ENCODE data around the gene OR2S2.
"Not testable (repeated sequence)": the region's sequence is repeated elsewhere in the genome, so short reads cannot be mapped to it uniquely, and the experiment has no call there.

The OR2S2 gene

GRCh38 chr9:35933550-35934067 lies 24.3 kb downstream of the OR2S2 start:
- no peak for DNase-seq (ENCODE audit: low read depth in 3 of 3)

GRCh38 chr9:35932735-35933134 lies 25.2 kb downstream of the OR2S2 start:
- no peak for DNase-seq (ENCODE audit: low read depth in 3 of 3)

- no peak for DNase-seq (ENCODE audit: low read depth in 3 of 3)
Observed at GRCh38 chr9:35930989-35931388, 27.0 kb downstream of the OR2S2 start.

- no peak for DNase-seq (ENCODE audit: low read depth in 3 of 3)
Observed at GRCh38 chr9:35930521-35930920, 27.4 kb downstream of the OR2S2 start.

- no peak for DNase-seq (ENCODE audit: low read depth in 3 of 3)
Observed at GRCh38 chr9:35929453-35929718, 28.6 kb downstream of the OR2S2 start.

GRCh38 chr9:35928591-35929452 lies 29.1 kb downstream of the OR2S2 start:
- DNase-seq (ENCODE audit: low read depth in 3 of 3): no peak

GRCh38 chr9:35923927-35924763 lies 33.8 kb downstream of the OR2S2 start:
- peak in 2 of 3 donors; percentile 34 to 43 for DNase-seq (ENCODE audit: low read depth in 3 of 3)

GRCh38 chr9:35923598-35923926 lies 34.4 kb downstream of the OR2S2 start:
- no peak for DNase-seq (ENCODE audit: low read depth in 3 of 3)

- no peak for DNase-seq (ENCODE audit: low read depth in 3 of 3)
Observed at GRCh38 chr9:35920051-35920620, 37.8 kb downstream of the OR2S2 start.

- DNase-seq (ENCODE audit: low read depth in 3 of 3): no peak
Observed at GRCh38 chr9:35919212-35920008, 38.5 kb downstream of the OR2S2 start.

GRCh38 chr9:35918780-35919179 lies 39.2 kb downstream of the OR2S2 start:
- no peak for DNase-seq (ENCODE audit: low read depth in 3 of 3)

GRCh38 chr9:35917261-35917660 lies 40.7 kb downstream of the OR2S2 start:
- no peak for DNase-seq (ENCODE audit: low read depth in 3 of 3)

- no peak for DNase-seq (ENCODE audit: low read depth in 3 of 3)
Observed at GRCh38 chr9:35915681-35916294, 42.2 kb downstream of the OR2S2 start.

- no peak for DNase-seq (ENCODE audit: low read depth in 3 of 3)
Observed at GRCh38 chr9:35914301-35914807, 43.6 kb downstream of the OR2S2 start.

GRCh38 chr9:35913429-35913828 lies 44.5 kb downstream of the OR2S2 start:
- DNase-seq (ENCODE audit: low read depth in 3 of 3): not testable (repeated sequence)

- no peak for DNase-seq (ENCODE audit: low read depth in 3 of 3)
Observed at GRCh38 chr9:35912791-35913400, 45.1 kb downstream of the OR2S2 start.

- no peak for DNase-seq (ENCODE audit: low read depth in 3 of 3)
Observed at GRCh38 chr9:35911690-35912089, 46.3 kb downstream of the OR2S2 start.

GRCh38 chr9:35910613-35911359 lies 47.2 kb downstream of the OR2S2 start:
- DNase-seq (ENCODE audit: low read depth in 3 of 3): peak; percentile 17 to 38 (median 24)

- DNase-seq (ENCODE audit: low read depth in 3 of 3): no peak
Observed at GRCh38 chr9:35909687-35910612, 48.0 kb downstream of the OR2S2 start.
